Measurements from ENCODE around the gene FOXF2.

DNA sequence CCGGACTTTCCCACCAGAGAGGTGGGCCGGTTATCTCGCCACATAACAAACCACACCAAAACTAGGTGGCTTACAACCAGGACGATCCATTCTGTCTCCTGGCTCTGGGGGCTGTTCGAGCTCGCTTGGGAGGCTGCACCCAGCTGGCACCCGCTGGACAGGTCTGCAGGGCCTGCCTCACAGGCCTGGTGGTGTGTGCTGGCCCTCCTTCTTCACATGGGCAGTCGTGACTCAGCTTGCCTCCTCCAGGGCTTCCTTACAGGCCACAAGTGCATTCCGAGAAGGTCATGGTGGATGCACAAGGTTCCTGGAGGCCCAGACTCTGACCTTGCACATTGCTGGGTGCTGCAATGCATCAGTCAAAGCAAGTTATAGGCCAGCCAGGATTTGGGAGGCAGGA lies 34.2 kb downstream of the FOXF2 start:
- TF ChIP-seq, protein P1, sequence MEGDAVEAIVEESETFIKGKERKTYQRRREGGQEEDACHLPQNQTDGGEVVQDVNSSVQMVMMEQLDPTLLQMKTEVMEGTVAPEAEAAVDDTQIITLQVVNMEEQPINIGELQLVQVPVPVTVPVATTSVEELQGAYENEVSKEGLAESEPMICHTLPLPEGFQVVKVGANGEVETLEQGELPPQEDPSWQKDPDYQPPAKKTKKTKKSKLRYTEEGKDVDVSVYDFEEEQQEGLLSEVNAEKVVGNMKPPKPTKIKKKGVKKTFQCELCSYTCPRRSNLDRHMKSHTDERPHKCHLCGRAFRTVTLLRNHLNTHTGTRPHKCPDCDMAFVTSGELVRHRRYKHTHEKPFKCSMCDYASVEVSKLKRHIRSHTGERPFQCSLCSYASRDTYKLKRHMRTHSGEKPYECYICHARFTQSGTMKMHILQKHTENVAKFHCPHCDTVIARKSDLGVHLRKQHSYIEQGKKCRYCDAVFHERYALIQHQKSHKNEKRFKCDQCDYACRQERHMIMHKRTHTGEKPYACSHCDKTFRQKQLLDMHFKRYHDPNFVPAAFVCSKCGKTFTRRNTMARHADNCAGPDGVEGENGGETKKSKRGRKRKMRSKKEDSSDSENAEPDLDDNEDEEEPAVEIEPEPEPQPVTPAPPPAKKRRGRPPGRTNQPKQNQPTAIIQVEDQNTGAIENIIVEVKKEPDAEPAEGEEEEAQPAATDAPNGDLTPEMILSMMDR (IDR thresholded peaks at IDR 0.05; ENCODE audit: low read depth, low read length) = no peak
- TF ChIP-seq POLR2A (IDR thresholded peaks at IDR 0.05; ENCODE audit: extremely low read depth, insufficient read length) (no peak), MYC (IDR thresholded peaks at IDR 0.05; ENCODE audit: low read depth, low read length) (no peak)
- TF ChIP-seq, protein P2, sequence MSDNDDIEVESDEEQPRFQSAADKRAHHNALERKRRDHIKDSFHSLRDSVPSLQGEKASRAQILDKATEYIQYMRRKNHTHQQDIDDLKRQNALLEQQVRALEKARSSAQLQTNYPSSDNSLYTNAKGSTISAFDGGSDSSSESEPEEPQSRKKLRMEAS (IDR thresholded peaks at IDR 0.05; ENCODE audit: low read depth, low read length) = no peak

Data from NB4 (cell line).